Panc1 (cell line): ENCODE results near the gene SMAGP. TPM values are rescaled to one million over a fixed set of nuclear protein-coding genes. Genes with fewer than 3 reads are reported as not detected.
"Not testable (repeated sequence)": the region's sequence is repeated elsewhere in the genome, so short reads cannot be mapped to it uniquely, and the experiment has no call there.

Experiments used
- ATAC-seq: fragments of 200-7000 bp; cut with Tn5 transposase; 2 replicates; pipeline ENCODE4 v1.9.1; 2020; ENCODE audit warnings: mild to moderate bottlenecking, moderate library complexity
- BruUV-seq: library from RNA; stranded (reverse); fragments of 400-500 nt; replicated peaks from 2 replicates; lab custom pipeline; 2021; lab: Mats Ljungman, UMichigan
- CTCF ChIA-PET: fragments of 300-600 bp; sonication (Branson Sonifier 250); formaldehyde crosslinking; loops from one replicate; lab custom pipeline; 2022; ENCODE audit warnings: antibody characterized with exemption; lab: Charles Lee
- POLR2A ChIA-PET: fragments of 300-600 bp; sonication (Branson Sonifier 250); formaldehyde crosslinking; loops from one replicate; lab custom pipeline; 2022; ENCODE audit warnings: antibody characterized with exemption; lab: Charles Lee
- DNase-seq: peaks from one replicate; pipeline ENCODE4 v3.0.0-alpha.2; 2010; ENCODE audit warnings: low read depth, low spot score
- H3K27ac ChIP-seq: 2 replicates; pipeline ENCODE4 v1.5.1; 2011; ENCODE audit warnings: mild to moderate bottlenecking, low read length, inconsistent platforms
- H3K27me3 ChIP-seq: fragments of 200-500 bp; sonication (Bioruptor generic); 2 replicates; pipeline ENCODE4 v1.6.0; 2014; ENCODE audit warnings: low read length, inconsistent platforms; ENCODE audit not compliant: control insufficient read depth, insufficient read depth
- H3K36me3 ChIP-seq: fragments of 200-500 bp; sonication (Bioruptor generic); 2 replicates; pipeline ENCODE4 v1.5.1; 2014; ENCODE audit warnings: inconsistent platforms, mild to moderate bottlenecking, low read length, moderate library complexity; ENCODE audit not compliant: control insufficient read depth, insufficient read depth
- H3K4me1 ChIP-seq: 2 replicates; pipeline ENCODE4 v1.5.1; 2011; ENCODE audit warnings: inconsistent platforms, mild to moderate bottlenecking, low read length, moderate library complexity; ENCODE audit not compliant: control insufficient read depth, insufficient read depth
- H3K4me3 ChIP-seq, 2 experiments: 2 replicates each; pipeline ENCODE4 v1.5.1; 2011 to 2012; ENCODE audit warnings: low read depth in 2 of 2, low read length in 2 of 2, mild to moderate bottlenecking in 2 of 2, inconsistent platforms in 1 of 2, moderate library complexity in 1 of 2
- H3K9me3 ChIP-seq: fragments of 200-500 bp; sonication (Bioruptor generic); 2 replicates; pipeline ENCODE4 v1.5.1; 2014; ENCODE audit warnings: low read depth, mild to moderate bottlenecking, inconsistent platforms, low read length, moderate library complexity; ENCODE audit not compliant: control insufficient read depth, insufficient read depth
- POLR2AphosphoS5 ChIP-seq: IDR thresholded peaks from 2 replicates; pipeline ENCODE4 v1.6.1; 2012; ENCODE audit warnings: mild to moderate bottlenecking, low read depth, low read length, moderate library complexity
- REST ChIP-seq, 2 experiments: IDR thresholded peaks; 2 replicates each; pipeline ENCODE4 v1.6.1; 2011 to 2012; ENCODE audit warnings: low read depth in 2 of 2, control low read depth in 1 of 2, low read length in 1 of 2, mild to moderate bottlenecking in 1 of 2, moderate library complexity in 1 of 2; ENCODE audit not compliant: insufficient read depth in 1 of 2
- SIN3A ChIP-seq: IDR thresholded peaks from 2 replicates; pipeline ENCODE4 v1.6.1; 2012; ENCODE audit warnings: low read depth, mild to moderate bottlenecking, low read length, moderate library complexity, borderline replicate concordance; ENCODE audit not compliant: insufficient read depth
- TCF7L2 ChIP-seq: IDR thresholded peaks from 2 replicates; pipeline ENCODE4 v1.6.1; 2011; ENCODE audit warnings: mild to moderate bottlenecking, low read depth, low read length, inconsistent platforms
- in situ Hi-C: cut with HindIII; loops from 2 replicates; pipeline ENCODE4 v1.10.0; 2016; ENCODE audit warnings: low sequenced_read_pairs, low pct_unique_long_range_greater_than_20kb
- intact Hi-C: fragments of 100-400 bp; cut with micrococcal nuclease; formaldehyde crosslinking; loops from one replicate; pipeline ENCODE4 v1.10.0; 2022; ENCODE audit not compliant: unreplicated experiment
- total RNA-seq: library from RNA; stranded (reverse); gene quantifications from one replicate; pipeline ENCODE4 v1.2.1, GENCODE V29; 2021; ENCODE audit not compliant: unreplicated experiment
- TF ChIP-seq, protein P1 (sequence below): fragments of 450-650 bp; IDR thresholded peaks from 2 replicates; pipeline ENCODE4 v1.5.1; 2017; ENCODE audit warnings: mild to moderate bottlenecking

SMAGP gene
- total RNA-seq, 1 experiment from 2014 or later, result 2.4 TPM

DNA sequence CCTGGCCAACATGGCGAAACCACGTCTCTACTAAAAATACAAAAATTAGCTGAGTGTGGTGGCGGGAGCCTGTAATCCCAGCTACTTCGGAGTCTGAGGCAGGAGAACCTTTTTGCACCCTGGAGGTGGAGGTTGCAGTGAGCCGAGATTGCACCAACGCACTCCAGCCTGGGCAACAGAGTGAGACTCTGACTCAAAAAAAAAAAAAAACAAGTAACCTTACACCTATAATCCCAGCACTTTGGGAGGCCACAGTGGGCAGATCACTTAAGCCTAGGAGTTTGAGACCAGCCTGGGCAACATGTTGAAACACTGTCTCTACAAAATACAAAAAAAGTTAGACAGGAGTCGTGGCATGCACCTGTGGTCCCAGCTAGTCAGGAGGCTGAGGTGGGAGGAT lies 2.6 kb upstream of the SMAGP start:
- H3K4me3 ChIP-seq, ATAC-seq, H3K4me1 ChIP-seq, BruUV-seq, intact Hi-C loops, H3K36me3 ChIP-seq, DNase-seq, H3K27me3 ChIP-seq, POLR2A ChIA-PET, H3K27ac ChIP-seq, in situ Hi-C loops, H3K9me3 ChIP-seq: not testable (repeated sequence)
- CTCF ChIA-PET, result interaction anchor here (0.7 kb wide), 1 partner anchor 68 kb away, joined by 9 read pairs; no protein-coding TSS in a partner anchor

DNA sequence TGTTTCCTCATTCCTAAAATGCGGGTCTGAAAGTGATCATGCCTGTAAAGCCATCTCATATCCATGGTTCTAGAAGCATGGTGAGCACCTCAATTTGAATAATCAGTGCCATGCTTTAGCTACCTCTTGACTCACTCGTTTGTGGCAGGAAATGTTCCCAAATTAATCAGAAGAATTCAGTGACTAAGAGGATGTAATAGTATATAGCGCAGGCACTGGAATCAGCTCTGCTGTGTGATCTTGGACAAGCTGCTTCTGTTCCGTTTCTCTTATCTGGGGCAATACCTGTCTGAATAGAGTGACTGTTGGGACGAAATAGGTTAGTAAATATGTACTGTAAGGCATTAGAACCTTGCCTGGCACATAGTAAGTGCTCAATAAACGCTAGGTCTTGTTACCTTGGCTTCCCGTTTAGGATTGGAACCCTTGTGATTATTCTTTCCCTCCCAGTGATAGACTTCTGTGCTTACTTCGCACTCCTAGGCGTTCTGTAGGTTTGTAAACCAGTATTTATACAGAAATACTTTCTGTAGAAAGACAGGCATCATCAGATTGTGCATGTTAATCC lies 820 bp upstream of the SMAGP start:
- no TSS peak for BruUV-seq
- Histone ChIP-seq H3K4me3 (peak overlapping the region; percentile 54 to 69), H3K9me3 (no peaks in the 10 kb centered on the region), H3K4me1 (peaks cover 6% of the 10 kb centered on the region; the same call in 1 of the 2 replicates), H3K27ac (no peak overlapping the region), H3K36me3 (no peaks in the 10 kb centered on the region; the same call in 1 of the 2 replicates), H3K27me3 (peaks cover 4% of the 10 kb centered on the region; the same call in 1 of the 2 replicates)
- in situ Hi-C loops (no loop called here), intact Hi-C loops (no loop called here)
- peak; percentile 31; the same call in 1 of the 2 replicates for ATAC-seq
- ChIA-PET POLR2A (no interaction called here), CTCF (interaction anchor here (2.3 kb wide), 1 partner anchor 70 kb away, joined by 11 read pairs; no protein-coding TSS in a partner anchor)
- DNase-seq, result peak; percentile 64
- TF ChIP-seq, protein P1, sequence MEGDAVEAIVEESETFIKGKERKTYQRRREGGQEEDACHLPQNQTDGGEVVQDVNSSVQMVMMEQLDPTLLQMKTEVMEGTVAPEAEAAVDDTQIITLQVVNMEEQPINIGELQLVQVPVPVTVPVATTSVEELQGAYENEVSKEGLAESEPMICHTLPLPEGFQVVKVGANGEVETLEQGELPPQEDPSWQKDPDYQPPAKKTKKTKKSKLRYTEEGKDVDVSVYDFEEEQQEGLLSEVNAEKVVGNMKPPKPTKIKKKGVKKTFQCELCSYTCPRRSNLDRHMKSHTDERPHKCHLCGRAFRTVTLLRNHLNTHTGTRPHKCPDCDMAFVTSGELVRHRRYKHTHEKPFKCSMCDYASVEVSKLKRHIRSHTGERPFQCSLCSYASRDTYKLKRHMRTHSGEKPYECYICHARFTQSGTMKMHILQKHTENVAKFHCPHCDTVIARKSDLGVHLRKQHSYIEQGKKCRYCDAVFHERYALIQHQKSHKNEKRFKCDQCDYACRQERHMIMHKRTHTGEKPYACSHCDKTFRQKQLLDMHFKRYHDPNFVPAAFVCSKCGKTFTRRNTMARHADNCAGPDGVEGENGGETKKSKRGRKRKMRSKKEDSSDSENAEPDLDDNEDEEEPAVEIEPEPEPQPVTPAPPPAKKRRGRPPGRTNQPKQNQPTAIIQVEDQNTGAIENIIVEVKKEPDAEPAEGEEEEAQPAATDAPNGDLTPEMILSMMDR, result no peak
- TF ChIP-seq SIN3A (no peak), REST (IDR thresholded peaks at IDR 0.05; ENCODE audit: insufficient read depth in 1 of 2, low read depth in 2 of 2, low read length in 1 of 2) (no peak), POLR2AphosphoS5 (no peak), TCF7L2 (no peak)
